Retinal pigment epithelial cell (primary cell): Measurements from ENCODE around the gene SLC44A5.
A peak's percentile ranks its signal among the peaks of the same experiment; 100 is the strongest.

ENCODE experiments used
- DNase-seq: peaks from one replicate; pipeline ENCODE4 v3.0.0-alpha.2; 2010; ENCODE audit warnings: low read depth
- H3K4me3 ChIP-seq: 2 replicates; pipeline ENCODE4 v1.5.1; 2011; ENCODE audit warnings: mild to moderate bottlenecking, low read length, control low read depth, moderate library complexity
- TF ChIP-seq, protein P1 (sequence below): conservative IDR thresholded peaks from 2 replicates; pipeline ENCODE4 v1.5.1; 2011; ENCODE audit warnings: low read depth, low read length, control low read depth, inconsistent platforms

The SLC44A5 gene

DNA sequence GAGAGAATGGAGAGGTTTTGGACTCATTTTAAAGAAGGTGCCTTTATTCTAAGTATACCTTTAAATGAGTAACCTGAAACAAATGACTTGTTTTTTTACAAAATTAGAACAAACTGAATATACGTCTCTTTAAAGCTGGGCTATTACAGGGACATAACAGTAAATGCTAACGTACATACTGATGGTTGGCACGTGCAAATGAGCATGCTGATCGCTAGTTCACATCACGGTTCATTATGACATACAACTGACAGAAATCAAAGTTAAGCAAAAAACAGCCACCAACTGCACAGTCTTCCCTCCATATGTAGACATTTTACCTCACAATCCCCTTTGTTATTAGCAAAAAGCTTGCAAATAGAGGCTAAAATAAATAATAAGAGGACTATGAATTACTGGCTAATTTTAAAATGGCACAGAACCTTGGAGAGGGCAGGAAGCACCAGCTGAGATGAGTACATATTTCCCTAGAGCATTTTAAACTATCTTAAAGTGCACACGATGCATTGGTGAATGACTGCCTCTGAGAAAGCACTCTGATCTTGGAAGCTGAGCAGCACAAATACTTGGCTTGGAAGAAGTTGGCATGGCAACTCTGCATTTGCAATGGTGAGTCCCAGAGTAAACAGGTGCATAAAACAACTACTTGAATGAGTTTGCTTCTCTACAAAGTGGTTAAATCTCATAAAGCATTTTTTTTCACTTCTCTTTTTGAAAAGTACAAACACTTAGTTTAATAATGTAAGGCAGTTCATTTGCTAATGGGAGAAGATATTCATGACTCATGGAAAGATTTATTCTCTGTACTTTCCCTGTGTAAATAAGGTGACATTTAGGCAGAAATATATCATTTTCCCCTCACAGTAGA lies 272.1 kb downstream of the SLC44A5 start:
- H3K4me3 ChIP-seq: no peak overlapping the region
- no peak for DNase-seq
- TF ChIP-seq, protein P1, sequence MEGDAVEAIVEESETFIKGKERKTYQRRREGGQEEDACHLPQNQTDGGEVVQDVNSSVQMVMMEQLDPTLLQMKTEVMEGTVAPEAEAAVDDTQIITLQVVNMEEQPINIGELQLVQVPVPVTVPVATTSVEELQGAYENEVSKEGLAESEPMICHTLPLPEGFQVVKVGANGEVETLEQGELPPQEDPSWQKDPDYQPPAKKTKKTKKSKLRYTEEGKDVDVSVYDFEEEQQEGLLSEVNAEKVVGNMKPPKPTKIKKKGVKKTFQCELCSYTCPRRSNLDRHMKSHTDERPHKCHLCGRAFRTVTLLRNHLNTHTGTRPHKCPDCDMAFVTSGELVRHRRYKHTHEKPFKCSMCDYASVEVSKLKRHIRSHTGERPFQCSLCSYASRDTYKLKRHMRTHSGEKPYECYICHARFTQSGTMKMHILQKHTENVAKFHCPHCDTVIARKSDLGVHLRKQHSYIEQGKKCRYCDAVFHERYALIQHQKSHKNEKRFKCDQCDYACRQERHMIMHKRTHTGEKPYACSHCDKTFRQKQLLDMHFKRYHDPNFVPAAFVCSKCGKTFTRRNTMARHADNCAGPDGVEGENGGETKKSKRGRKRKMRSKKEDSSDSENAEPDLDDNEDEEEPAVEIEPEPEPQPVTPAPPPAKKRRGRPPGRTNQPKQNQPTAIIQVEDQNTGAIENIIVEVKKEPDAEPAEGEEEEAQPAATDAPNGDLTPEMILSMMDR: no peak

DNA sequence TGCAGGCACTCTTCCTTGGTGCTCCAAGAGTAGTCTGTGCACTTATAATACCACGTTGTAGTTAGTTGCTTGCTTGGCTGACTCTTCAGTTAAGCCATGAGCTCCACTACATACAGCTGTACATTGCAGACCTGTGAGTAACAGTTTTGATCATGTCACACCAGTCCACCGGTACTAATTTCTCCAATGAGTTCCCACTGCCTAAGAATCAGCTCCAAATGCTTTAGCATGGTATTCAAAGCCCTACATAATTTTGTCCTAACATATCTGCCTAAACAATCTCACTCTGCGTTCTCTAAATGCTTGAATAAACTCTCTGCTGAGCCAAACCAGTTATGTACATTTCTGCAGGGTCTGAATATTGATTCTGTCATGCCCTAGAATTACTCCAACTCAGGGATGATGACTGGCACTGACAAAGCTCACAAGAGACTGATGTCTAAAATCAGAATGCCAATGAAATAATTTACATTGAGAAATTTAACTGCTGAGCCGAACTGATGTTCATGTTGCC lies 276.0 kb downstream of the SLC44A5 start:
- no peak overlapping the region for H3K4me3 ChIP-seq
- TF ChIP-seq, protein P1: no peak
- DNase-seq: peak; percentile 18

DNA sequence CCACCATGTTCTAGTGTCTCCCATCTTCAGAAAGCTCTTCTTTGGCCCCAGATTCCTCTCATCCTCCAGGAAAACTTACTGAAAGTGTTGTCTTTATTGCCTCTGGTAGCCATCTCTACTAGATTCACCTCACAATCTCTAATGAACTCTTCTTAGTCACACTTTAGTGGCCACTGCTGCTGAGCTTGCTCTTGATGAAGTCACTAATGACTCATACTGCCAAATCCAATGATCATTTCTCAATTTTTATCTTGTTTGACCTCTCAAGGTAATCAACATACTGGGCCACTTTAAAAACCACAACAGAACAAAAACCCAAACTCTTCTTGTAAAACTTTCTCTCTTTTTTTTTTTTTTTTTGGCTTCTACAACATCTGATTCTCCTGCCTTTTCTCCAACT lies 280.3 kb downstream of the SLC44A5 start:
- TF ChIP-seq, protein P1: no peak
- no peak overlapping the region for H3K4me3 ChIP-seq
- no peak for DNase-seq

DNA sequence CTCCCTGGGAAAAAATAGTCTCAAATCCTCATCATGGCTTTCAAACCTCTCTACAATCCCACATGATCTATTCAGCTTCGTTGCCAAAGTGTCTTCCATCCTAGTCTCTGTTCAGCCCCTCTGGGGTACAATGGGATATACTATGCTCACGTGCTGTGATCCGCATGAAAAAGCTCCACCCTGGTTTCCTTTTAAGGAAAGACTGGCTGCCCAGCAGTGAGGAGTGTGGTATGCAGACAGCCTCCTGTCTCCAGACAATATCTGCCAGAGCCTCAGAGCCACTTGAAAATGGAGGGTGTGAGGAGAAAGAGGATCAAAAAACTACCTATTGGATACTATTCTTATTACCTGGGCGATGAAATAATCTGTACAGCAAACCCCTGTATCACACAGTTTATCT lies 282.2 kb downstream of the SLC44A5 start:
- DNase-seq: no peak
- no peak overlapping the region for H3K4me3 ChIP-seq
- TF ChIP-seq, protein P1: no peak

DNA sequence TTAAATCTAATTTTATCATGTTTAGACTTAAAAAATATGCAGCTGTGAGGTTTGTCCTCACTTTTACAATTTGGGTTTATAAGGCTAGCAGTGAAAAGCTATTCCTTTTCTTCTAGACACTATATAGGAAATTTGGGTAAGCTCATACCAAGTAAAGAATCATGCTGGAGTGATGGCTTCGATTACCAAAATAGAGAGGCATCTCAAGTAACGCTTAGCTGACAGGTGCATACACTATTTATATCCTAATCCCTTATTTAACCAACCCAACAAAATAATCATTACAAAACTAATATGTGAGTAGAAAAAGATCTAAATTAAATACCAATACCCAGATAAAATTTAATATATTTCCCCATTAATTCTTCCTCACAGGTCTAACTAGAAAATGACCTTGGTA lies 283.5 kb downstream of the SLC44A5 start:
- TF ChIP-seq, protein P1: no peak
- DNase-seq: no peak
- H3K4me3 ChIP-seq: no peak overlapping the region

DNA sequence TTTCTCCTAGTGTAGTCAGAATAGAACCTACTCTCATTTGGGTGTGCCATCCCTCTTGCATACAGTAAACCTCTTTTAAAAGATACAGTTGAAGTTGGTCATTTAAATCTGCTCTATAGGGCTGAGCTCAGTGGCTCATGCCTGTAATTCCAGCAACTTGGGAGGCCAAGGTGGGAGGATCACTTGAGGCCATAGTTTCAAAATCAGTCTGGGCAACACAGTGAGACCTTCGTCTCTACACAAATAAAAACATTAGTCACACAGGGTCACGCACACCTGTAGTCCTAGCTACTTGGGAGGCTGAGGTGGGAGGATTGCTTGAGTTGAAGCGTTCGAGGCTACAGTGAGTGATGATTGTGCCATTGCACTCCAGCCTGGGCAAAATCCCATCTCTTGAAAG lies 292.9 kb downstream of the SLC44A5 start:
- TF ChIP-seq, protein P1: no peak
- DNase-seq: no peak
- H3K4me3 ChIP-seq: no peak overlapping the region

DNA sequence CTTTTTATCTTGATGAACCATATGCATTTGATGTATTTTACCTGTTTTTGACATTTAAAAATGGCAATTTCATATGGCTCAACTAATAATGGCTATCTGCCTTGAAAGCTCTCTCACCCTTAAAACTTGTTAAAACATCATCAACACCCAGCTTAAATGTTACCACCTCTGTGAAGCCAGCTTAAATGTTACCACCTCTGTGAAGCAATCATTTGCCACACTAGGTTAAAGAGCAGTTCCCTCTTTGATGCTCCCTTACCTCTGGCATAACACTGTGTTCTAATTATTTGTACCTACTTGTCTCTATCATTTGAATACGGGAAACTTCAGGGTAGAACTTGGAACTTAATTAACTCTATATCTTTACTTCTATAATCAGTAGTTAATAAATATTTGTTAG lies 294.7 kb downstream of the SLC44A5 start:
- TF ChIP-seq, protein P1: no peak
- no peak for DNase-seq
- no peak overlapping the region for H3K4me3 ChIP-seq
